Measurements from ENCODE around the gene PDS5B. TPM values are rescaled to one million over a fixed set of nuclear protein-coding genes. Genes with fewer than 3 reads are reported as not detected.

Gene PDS5B
- total RNA-seq, 1 experiment from 2014 or later, result 95.5 TPM

- CTCF ChIA-PET, result no interaction called here
- H3K36me3 ChIP-seq (ENCODE audit: insufficient read depth, low read length, poor library complexity, severe bottlenecking), result peaks cover 26% of the 10 kb centered on the region
- no peaks in the 10 kb centered on the region for H3K9me3 ChIP-seq (ENCODE audit: low read depth, low read length, poor library complexity, severe bottlenecking)
- POLR2A ChIA-PET (ENCODE audit: low non-redundant PET), result no interaction called here
- no TSS peak for BruUV-seq (replicated peaks)
- no peaks in the 10 kb centered on the region for H3K4me1 ChIP-seq (ENCODE audit: insufficient read depth, low read length, poor library complexity, severe bottlenecking)
- no peak overlapping the region for H3K27ac ChIP-seq (ENCODE audit: low read depth, low read length, poor library complexity, severe bottlenecking)
- H3K4me3 ChIP-seq (ENCODE audit: low read depth, low read length, poor library complexity, severe bottlenecking), result no peak overlapping the region
- intact Hi-C loops (cut with micrococcal nuclease; ENCODE audit: unreplicated experiment), result no loop called here
- TF ChIP-seq, protein P1, sequence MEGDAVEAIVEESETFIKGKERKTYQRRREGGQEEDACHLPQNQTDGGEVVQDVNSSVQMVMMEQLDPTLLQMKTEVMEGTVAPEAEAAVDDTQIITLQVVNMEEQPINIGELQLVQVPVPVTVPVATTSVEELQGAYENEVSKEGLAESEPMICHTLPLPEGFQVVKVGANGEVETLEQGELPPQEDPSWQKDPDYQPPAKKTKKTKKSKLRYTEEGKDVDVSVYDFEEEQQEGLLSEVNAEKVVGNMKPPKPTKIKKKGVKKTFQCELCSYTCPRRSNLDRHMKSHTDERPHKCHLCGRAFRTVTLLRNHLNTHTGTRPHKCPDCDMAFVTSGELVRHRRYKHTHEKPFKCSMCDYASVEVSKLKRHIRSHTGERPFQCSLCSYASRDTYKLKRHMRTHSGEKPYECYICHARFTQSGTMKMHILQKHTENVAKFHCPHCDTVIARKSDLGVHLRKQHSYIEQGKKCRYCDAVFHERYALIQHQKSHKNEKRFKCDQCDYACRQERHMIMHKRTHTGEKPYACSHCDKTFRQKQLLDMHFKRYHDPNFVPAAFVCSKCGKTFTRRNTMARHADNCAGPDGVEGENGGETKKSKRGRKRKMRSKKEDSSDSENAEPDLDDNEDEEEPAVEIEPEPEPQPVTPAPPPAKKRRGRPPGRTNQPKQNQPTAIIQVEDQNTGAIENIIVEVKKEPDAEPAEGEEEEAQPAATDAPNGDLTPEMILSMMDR (conservative IDR thresholded peaks at IDR 0.05; ENCODE audit: low read depth, low read length), result no peak
- no peak for TF ChIP-seq EZH2 (IDR thresholded peaks at IDR 0.05; ENCODE audit: borderline replicate concordance, low read depth, low read length, poor library complexity, severe bottlenecking)
- no peaks in the 10 kb centered on the region for H3K27me3 ChIP-seq (replicated peaks; ENCODE audit: insufficient read depth, low read depth, low read length, poor library complexity)
- DNase-seq (ENCODE audit: low spot score), result no peak
These were observed 166.8 kb downstream of the PDS5B start for GRCh38 chr13:32752997-32753606.

DNA sequence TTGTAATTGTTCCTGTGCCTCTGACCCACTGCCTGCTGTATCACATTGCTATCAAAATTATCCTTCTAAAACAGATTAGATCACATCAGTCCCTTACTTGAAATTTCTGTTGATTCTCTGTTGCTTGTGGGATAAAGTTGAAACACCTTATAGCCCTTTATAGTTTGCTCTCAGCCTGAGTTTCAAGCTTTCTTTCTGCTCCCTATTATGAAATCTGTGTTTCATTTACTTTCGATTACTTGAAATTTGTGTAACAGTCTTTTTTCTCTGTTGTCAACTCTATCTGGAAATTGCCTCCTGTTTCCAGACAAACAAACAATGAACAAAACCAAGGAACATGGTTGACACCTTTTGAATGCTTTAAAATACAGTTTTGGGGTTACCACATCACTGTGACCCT, 167.9 kb downstream of the PDS5B start:
- Histone ChIP-seq H3K4me3 (ENCODE audit: low read depth, low read length, poor library complexity, severe bottlenecking) (no peak overlapping the region), H3K36me3 (ENCODE audit: insufficient read depth, low read length, poor library complexity, severe bottlenecking) (peaks cover 36% of the 10 kb centered on the region), H3K27me3 (replicated peaks; ENCODE audit: insufficient read depth, low read depth, low read length, poor library complexity) (no peaks in the 10 kb centered on the region), H3K27ac (ENCODE audit: low read depth, low read length, poor library complexity, severe bottlenecking) (no peak overlapping the region), H3K4me1 (ENCODE audit: insufficient read depth, low read length, poor library complexity, severe bottlenecking) (no peaks in the 10 kb centered on the region), H3K9me3 (ENCODE audit: low read depth, low read length, poor library complexity, severe bottlenecking) (no peaks in the 10 kb centered on the region)
- TF ChIP-seq EZH2 (IDR thresholded peaks at IDR 0.05; ENCODE audit: borderline replicate concordance, low read depth, low read length, poor library complexity, severe bottlenecking), result no peak
- TF ChIP-seq, protein P1 (conservative IDR thresholded peaks at IDR 0.05; ENCODE audit: low read depth, low read length), result no peak
- BruUV-seq (replicated peaks), result no TSS peak
- ChIA-PET CTCF (no interaction called here), POLR2A (ENCODE audit: low non-redundant PET) (no interaction called here)
- DNase-seq (ENCODE audit: low spot score), result no peak
- intact Hi-C loops (cut with micrococcal nuclease; ENCODE audit: unreplicated experiment), result no loop called here

GRCh38 chr13:32759152-32759551, 172.9 kb downstream of the PDS5B start:
- no TSS peak for BruUV-seq (replicated peaks)
- TF ChIP-seq EZH2 (IDR thresholded peaks at IDR 0.05; ENCODE audit: borderline replicate concordance, low read depth, low read length, poor library complexity, severe bottlenecking), result no peak
- TF ChIP-seq, protein P1 (conservative IDR thresholded peaks at IDR 0.05; ENCODE audit: low read depth, low read length), result no peak
- H3K27ac ChIP-seq (ENCODE audit: low read depth, low read length, poor library complexity, severe bottlenecking), result no peak overlapping the region

More at GRCh38 chr13:32759152-32759551, 172.9 kb downstream of the PDS5B start:
- intact Hi-C loops (cut with micrococcal nuclease; ENCODE audit: unreplicated experiment), result no loop called here
- no peaks in the 10 kb centered on the region for H3K27me3 ChIP-seq (replicated peaks; ENCODE audit: insufficient read depth, low read depth, low read length, poor library complexity)
- H3K4me3 ChIP-seq (ENCODE audit: low read depth, low read length, poor library complexity, severe bottlenecking), result no peak overlapping the region
- peaks cover 50% of the 10 kb centered on the region for H3K36me3 ChIP-seq (ENCODE audit: insufficient read depth, low read length, poor library complexity, severe bottlenecking)
- DNase-seq (ENCODE audit: low spot score), result no peak
- H3K9me3 ChIP-seq (ENCODE audit: low read depth, low read length, poor library complexity, severe bottlenecking), result no peaks in the 10 kb centered on the region
- no peaks in the 10 kb centered on the region for H3K4me1 ChIP-seq (ENCODE audit: insufficient read depth, low read length, poor library complexity, severe bottlenecking)
- ChIA-PET POLR2A (ENCODE audit: low non-redundant PET) (no interaction called here), CTCF (no interaction called here)
